B cell (primary cell): Measurements from ENCODE around the gene SLC43A3.

Experiments
- EZH2 ChIP-seq: IDR thresholded peaks from 2 replicates; pipeline ENCODE4 v1.6.1; 2012; ENCODE audit warnings: borderline replicate concordance, low read depth, mild to moderate bottlenecking, moderate library complexity, low read length; ENCODE audit not compliant: insufficient read depth, poor library complexity, severe bottlenecking
- TF ChIP-seq, protein P1 (sequence below): fragments of 200-600 bp; IDR thresholded peaks from one replicate; pipeline ENCODE4 v1.8.0; 2022; ENCODE audit warnings: antibody characterized with exemption, mild to moderate bottlenecking

DNA sequence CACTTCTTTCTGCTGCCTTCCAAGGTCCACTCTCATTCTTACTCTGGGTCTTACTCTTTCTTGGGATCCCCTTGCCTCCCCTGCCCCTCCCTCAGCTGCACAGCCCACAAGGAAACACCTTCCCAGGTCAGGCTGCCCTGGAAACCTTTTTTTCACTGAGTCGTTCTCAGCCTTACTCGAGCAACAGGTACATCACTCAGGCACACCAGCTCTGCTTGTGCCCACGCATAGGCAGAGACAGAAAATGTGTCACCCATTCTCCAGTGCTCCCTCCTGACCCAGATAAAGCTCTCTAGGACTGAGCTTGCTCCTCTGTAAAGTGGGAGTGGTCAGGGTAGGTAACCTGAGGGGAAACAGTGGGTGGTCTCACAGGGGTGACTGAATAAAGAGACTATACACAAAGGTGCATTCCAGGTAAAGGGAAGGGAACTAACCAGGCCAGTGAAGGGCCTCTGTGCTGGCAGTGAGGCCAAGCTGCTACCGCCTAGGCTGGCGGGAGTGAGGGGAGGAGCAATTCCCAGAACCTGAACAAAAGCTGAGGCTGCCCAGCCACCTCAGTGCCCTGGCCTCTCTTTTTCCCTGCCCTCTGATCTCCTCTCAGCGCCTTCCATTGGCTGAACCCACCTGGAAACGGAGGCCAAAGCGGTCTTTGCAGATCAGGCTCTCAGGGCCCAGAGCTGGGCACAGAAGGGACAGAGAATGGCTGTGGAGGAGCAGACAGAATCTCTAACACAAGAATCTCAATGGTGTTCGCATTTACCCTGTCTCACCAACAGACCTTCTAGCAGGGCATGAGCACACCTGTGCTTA is 61.9 kb downstream of the SLC43A3 start:
- TF ChIP-seq, protein P1, sequence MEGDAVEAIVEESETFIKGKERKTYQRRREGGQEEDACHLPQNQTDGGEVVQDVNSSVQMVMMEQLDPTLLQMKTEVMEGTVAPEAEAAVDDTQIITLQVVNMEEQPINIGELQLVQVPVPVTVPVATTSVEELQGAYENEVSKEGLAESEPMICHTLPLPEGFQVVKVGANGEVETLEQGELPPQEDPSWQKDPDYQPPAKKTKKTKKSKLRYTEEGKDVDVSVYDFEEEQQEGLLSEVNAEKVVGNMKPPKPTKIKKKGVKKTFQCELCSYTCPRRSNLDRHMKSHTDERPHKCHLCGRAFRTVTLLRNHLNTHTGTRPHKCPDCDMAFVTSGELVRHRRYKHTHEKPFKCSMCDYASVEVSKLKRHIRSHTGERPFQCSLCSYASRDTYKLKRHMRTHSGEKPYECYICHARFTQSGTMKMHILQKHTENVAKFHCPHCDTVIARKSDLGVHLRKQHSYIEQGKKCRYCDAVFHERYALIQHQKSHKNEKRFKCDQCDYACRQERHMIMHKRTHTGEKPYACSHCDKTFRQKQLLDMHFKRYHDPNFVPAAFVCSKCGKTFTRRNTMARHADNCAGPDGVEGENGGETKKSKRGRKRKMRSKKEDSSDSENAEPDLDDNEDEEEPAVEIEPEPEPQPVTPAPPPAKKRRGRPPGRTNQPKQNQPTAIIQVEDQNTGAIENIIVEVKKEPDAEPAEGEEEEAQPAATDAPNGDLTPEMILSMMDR = no peak
- TF ChIP-seq EZH2 = no peak
